SH-SY5Y (cell line): ENCODE results near the gene CD81.

ENCODE experiments used
- GATA2 ChIP-seq: IDR thresholded peaks from 2 replicates; pipeline ENCODE4 v1.6.1; 2011; ENCODE audit warnings: mild to moderate bottlenecking, low read depth, low read length
- GATA3 ChIP-seq: IDR thresholded peaks from 2 replicates; pipeline ENCODE4 v1.6.1; 2011; ENCODE audit warnings: low read depth, mild to moderate bottlenecking, low read length, moderate library complexity

DNA sequence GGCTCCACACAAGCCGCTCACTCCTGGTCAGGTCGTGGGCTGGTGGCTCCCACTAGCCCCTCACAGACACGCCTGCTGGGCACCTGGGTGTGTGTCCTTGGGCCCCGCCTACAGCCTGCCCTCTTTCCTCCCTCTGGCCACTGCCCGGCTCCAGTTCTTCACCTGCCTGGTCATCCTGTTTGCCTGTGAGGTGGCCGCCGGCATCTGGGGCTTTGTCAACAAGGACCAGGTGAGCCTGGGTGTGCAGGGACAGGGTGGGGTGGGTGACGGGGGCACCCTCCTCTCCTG lies 17.7 kb downstream of the CD81 start:
- no peak for TF ChIP-seq GATA2
- no peak for TF ChIP-seq GATA3
